Testis (tissue), 2 donors: ENCODE results near the gene MAPKBP1.

Experiments
- POLR2A ChIP-seq: fragments of 450-650 bp; IDR thresholded peaks from one replicate; pipeline ENCODE4 v1.6.1; 2017; ENCODE audit warnings: antibody characterized with exemption, mild to moderate bottlenecking, moderate library complexity
- TF ChIP-seq, protein P1 (sequence below), 3 experiments: fragments of 450-650 bp in 2 of 3; fragments of 200-600 bp in 1 of 3; sonication (generic) in 1 of 3; IDR thresholded peaks; one replicate each; pipeline ENCODE4 v1.5.1; 2016 to 2019; ENCODE audit warnings: antibody characterized with exemption in 3 of 3, mild to moderate bottlenecking in 2 of 3, moderate library complexity in 1 of 3

DNA sequence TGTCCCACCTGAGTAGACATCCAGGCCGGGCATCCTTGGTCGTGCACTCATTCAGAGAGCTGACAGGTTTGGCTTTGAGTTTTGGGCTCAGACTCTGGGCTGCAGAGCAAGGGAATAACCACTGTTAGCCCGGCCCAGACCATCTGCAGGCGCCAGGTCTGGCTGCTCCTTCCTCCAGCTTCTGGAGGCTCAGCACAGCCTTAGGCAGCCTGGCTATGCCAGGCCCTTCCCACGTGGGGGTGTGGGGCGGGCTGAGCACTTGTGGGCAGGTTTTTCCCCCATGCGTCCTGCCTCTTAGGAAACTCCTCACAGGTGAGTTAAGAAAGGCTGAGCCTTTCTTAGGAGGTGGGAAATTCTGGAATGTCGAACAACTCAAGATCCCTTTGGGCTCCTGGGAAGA is 75.6 kb downstream of the MAPKBP1 start:
- TF ChIP-seq, protein P1, sequence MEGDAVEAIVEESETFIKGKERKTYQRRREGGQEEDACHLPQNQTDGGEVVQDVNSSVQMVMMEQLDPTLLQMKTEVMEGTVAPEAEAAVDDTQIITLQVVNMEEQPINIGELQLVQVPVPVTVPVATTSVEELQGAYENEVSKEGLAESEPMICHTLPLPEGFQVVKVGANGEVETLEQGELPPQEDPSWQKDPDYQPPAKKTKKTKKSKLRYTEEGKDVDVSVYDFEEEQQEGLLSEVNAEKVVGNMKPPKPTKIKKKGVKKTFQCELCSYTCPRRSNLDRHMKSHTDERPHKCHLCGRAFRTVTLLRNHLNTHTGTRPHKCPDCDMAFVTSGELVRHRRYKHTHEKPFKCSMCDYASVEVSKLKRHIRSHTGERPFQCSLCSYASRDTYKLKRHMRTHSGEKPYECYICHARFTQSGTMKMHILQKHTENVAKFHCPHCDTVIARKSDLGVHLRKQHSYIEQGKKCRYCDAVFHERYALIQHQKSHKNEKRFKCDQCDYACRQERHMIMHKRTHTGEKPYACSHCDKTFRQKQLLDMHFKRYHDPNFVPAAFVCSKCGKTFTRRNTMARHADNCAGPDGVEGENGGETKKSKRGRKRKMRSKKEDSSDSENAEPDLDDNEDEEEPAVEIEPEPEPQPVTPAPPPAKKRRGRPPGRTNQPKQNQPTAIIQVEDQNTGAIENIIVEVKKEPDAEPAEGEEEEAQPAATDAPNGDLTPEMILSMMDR (IDR thresholded peaks at IDR 0.05): no peak
- no peak for TF ChIP-seq POLR2A
